SK-N-MC (cell line): ENCODE data around the gene PIWIL1.

Experiments used
- EZH2 ChIP-seq: fragments of 200-600 bp; sonication (generic); IDR thresholded peaks from one replicate; pipeline ENCODE4 v1.6.1; 2017; ENCODE audit warnings: antibody characterized with exemption
- FOXP2 ChIP-seq: optimal IDR thresholded peaks from 2 replicates; pipeline ENCODE3; 2011; ENCODE audit warnings: mild to moderate bottlenecking, moderate library complexity; ENCODE audit not compliant: insufficient read depth; ENCODE audit errors: extremely low read length, control extremely low read depth
- POLR2AphosphoS5 ChIP-seq: IDR thresholded peaks from 2 replicates; pipeline ENCODE4 v1.6.1; 2012; ENCODE audit warnings: mild to moderate bottlenecking, low read depth, low read length, borderline replicate concordance

- TF ChIP-seq FOXP2 = no peak
- no peak for TF ChIP-seq EZH2
- TF ChIP-seq POLR2AphosphoS5 = no peak
Measured at GRCh38 chr12:130394906-130395305, 57.2 kb downstream of the PIWIL1 start.
